PC-3 (cell line): ENCODE measurements around the gene SKIC8.

Experiments used
- EZH2 ChIP-seq: fragments of 300-600 bp; sonication (generic); IDR thresholded peaks from one replicate; pipeline ENCODE4 v1.6.1; 2017; ENCODE audit warnings: antibody characterized with exemption, mild to moderate bottlenecking, low read length; ENCODE audit not compliant: unreplicated experiment
- EZH2phosphoT487 ChIP-seq: fragments of 300-600 bp; sonication (generic); IDR thresholded peaks from 2 replicates; pipeline ENCODE4 v1.6.1; 2018; ENCODE audit warnings: mild to moderate bottlenecking, antibody characterized with exemption, low read length, borderline replicate concordance
- TF ChIP-seq, protein P1 (sequence below): fragments of 300-600 bp; sonication (generic); conservative IDR thresholded peaks from 2 replicates; pipeline ENCODE4 v1.5.1; 2017; ENCODE audit warnings: antibody characterized with exemption, low read depth, mild to moderate bottlenecking, low read length

DNA sequence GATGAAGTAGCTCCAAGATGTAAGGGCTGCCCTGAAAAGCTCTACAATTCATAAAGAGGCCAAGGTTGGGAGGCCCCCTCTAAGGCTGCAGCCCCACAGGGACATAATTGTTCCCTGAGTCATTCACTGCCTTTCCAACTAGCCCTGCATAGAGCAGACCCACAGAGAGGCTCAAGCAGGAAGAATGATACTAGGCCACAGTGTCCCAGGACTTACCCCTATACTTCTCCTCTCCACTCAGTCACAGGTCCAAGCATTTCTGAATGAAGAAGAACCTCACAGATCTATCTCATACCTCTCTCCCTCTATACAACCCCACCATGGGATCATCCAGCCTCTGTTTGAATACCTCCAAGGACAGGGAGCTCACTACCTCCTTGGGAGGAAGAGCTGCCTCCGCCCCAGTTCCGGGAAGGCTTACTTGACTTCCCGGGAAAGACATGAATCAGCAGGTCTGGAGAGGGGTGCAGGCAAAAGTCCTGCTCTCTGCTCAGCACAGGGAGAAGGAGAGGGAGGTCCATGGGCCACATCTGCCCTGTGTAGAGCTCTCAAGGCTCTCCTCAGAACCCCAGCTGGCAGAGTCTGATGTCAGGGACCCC is 6.9 kb upstream of the SKIC8 start:
- TF ChIP-seq, protein P1, sequence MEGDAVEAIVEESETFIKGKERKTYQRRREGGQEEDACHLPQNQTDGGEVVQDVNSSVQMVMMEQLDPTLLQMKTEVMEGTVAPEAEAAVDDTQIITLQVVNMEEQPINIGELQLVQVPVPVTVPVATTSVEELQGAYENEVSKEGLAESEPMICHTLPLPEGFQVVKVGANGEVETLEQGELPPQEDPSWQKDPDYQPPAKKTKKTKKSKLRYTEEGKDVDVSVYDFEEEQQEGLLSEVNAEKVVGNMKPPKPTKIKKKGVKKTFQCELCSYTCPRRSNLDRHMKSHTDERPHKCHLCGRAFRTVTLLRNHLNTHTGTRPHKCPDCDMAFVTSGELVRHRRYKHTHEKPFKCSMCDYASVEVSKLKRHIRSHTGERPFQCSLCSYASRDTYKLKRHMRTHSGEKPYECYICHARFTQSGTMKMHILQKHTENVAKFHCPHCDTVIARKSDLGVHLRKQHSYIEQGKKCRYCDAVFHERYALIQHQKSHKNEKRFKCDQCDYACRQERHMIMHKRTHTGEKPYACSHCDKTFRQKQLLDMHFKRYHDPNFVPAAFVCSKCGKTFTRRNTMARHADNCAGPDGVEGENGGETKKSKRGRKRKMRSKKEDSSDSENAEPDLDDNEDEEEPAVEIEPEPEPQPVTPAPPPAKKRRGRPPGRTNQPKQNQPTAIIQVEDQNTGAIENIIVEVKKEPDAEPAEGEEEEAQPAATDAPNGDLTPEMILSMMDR: no peak
- TF ChIP-seq EZH2phosphoT487: no peak
- TF ChIP-seq EZH2: no peak
